DOHH2 (cell line): Measurements from ENCODE around the gene ELOB.

Experiments used
- CTCF ChIP-seq: fragments of 200-600 bp; sonication (generic); IDR thresholded peaks from one replicate; pipeline ENCODE4 v1.5.1; 2014; ENCODE audit warnings: antibody characterized with exemption, mild to moderate bottlenecking, low read depth, low read length; ENCODE audit not compliant: poor library complexity, severe bottlenecking
- EZH2phosphoT487 ChIP-seq: fragments of 200-600 bp; sonication (generic); IDR thresholded peaks from 2 replicates; pipeline ENCODE4 v1.6.1; 2017; ENCODE audit warnings: borderline replicate concordance, mild to moderate bottlenecking, antibody characterized with exemption, low read length, moderate library complexity, mixed read lengths

- TF ChIP-seq CTCF (no peak), EZH2phosphoT487 (no peak)
Observed at GRCh38 chr16:2817340-2818271, 40.5 kb upstream of the ELOB start.
